GM12878 (cell line): Measurements from ENCODE around the gene ARHGAP15.

Experiments
- CBX3 ChIP-seq: fragments of 200-600 bp; sonication (generic); IDR thresholded peaks from 2 replicates; pipeline ENCODE4 v1.6.1; 2016; ENCODE audit warnings: low read depth, borderline replicate concordance
- POLR2A ChIP-seq: IDR thresholded peaks from 2 replicates; pipeline ENCODE4 v1.6.1; 2011; ENCODE audit warnings: low read depth, mild to moderate bottlenecking, low read length
- SIN3A ChIP-seq: IDR thresholded peaks from 2 replicates; pipeline ENCODE4 v1.6.1; 2012; ENCODE audit warnings: low read depth, low read length, improper control_type of control experiment
- SMAD5 ChIP-seq: IDR thresholded peaks from 2 replicates; pipeline ENCODE4 v1.6.1; 2016; ENCODE audit warnings: antibody characterized with exemption, low read depth
- SPI1 ChIP-seq: IDR thresholded peaks from 2 replicates; pipeline ENCODE4 v1.6.1; 2011; ENCODE audit warnings: low read depth, mild to moderate bottlenecking, low read length, moderate library complexity, borderline replicate concordance; ENCODE audit not compliant: insufficient read depth
- USF2 ChIP-seq: IDR thresholded peaks from 2 replicates; pipeline ENCODE4 v1.6.1; 2011; ENCODE audit warnings: low read depth, low read length, improper control_type of control experiment, borderline replicate concordance

- TF ChIP-seq USF2 (no peak), SMAD5 (no peak), SPI1 (no peak), CBX3 (no peak), POLR2A (no peak), SIN3A (no peak)
Measured at GRCh38 chr2:143354050-143354750, 225.0 kb downstream of the ARHGAP15 start.
